MM.1S (cell line): ENCODE results near the gene EBF3.

Experiments
- DNase-seq: peaks from one replicate; pipeline ENCODE4 v3.0.0-alpha.2; 2015
- H2AFZ ChIP-seq: fragments of 300-600 bp; sonication (generic); 2 replicates; pipeline ENCODE4 v1.6.0; 2016; ENCODE audit warnings: antibody characterized with exemption, low read length
- H3F3A ChIP-seq: fragments of 300-600 bp; sonication (generic); 2 replicates; pipeline ENCODE4 v1.6.1; 2016; ENCODE audit warnings: mild to moderate bottlenecking, antibody characterized with exemption, low read length, moderate library complexity, mixed read lengths; ENCODE audit not compliant: insufficient read depth
- H3K27ac ChIP-seq: fragments of 300-600 bp; sonication (generic); 2 replicates; pipeline ENCODE4 v1.5.1; 2016; ENCODE audit warnings: mild to moderate bottlenecking, low read length
- H3K27me3 ChIP-seq: fragments of 300-600 bp; sonication (generic); replicated peaks from 2 replicates; pipeline ENCODE4 v1.6.0; 2016; ENCODE audit warnings: low read length; ENCODE audit not compliant: insufficient read depth
- H3K36me3 ChIP-seq: fragments of 300-600 bp; sonication (generic); replicated peaks from 2 replicates; pipeline ENCODE4 v1.6.1; 2016; ENCODE audit warnings: mild to moderate bottlenecking, low read length, mixed read lengths; ENCODE audit not compliant: insufficient read depth
- H3K4me1 ChIP-seq: fragments of 300-600 bp; sonication (generic); 2 replicates; pipeline ENCODE4 v1.6.1; 2016; ENCODE audit warnings: low read length, mixed read lengths
- H3K4me2 ChIP-seq: fragments of 300-600 bp; sonication (generic); 2 replicates; pipeline ENCODE4 v1.6.0; 2016; ENCODE audit warnings: low read depth, low read length
- H3K4me3 ChIP-seq: fragments of 300-600 bp; sonication (generic); 2 replicates; pipeline ENCODE4 v1.5.1; 2016; ENCODE audit warnings: low read length, mixed read lengths
- H3K79me2 ChIP-seq: fragments of 300-600 bp; sonication (generic); 2 replicates; pipeline ENCODE4 v1.6.1; 2016; ENCODE audit warnings: mixed run types, low read length, mixed read lengths
- H3K9ac ChIP-seq: fragments of 300-600 bp; sonication (generic); 2 replicates; pipeline ENCODE4 v1.6.1; 2016; ENCODE audit warnings: low read length, mixed read lengths
- H3K9me2 ChIP-seq: fragments of 300-600 bp; sonication (generic); replicated peaks from 2 replicates; pipeline ENCODE4 v1.6.1; 2016; ENCODE audit warnings: mild to moderate bottlenecking, low read length, mixed read lengths; ENCODE audit not compliant: insufficient read depth
- H3K9me3 ChIP-seq: fragments of 300-600 bp; sonication (generic); replicated peaks from 2 replicates; pipeline ENCODE4 v1.6.1; 2016; ENCODE audit warnings: mild to moderate bottlenecking, low read length, mixed read lengths; ENCODE audit not compliant: insufficient read depth
- H4K20me1 ChIP-seq: fragments of 300-600 bp; sonication (generic); 2 replicates; pipeline ENCODE4 v1.6.1; 2016; ENCODE audit warnings: mild to moderate bottlenecking, low read length, moderate library complexity, mixed read lengths; ENCODE audit not compliant: insufficient read depth
- CTCF ChIP-seq: fragments of 300-600 bp; sonication (generic); IDR thresholded peaks from 2 replicates; pipeline ENCODE4 v1.5.1; 2016; ENCODE audit warnings: antibody characterized with exemption, low read length, mixed read lengths
- EZH2 ChIP-seq: fragments of 300-600 bp; sonication (generic); optimal IDR thresholded peaks from 2 replicates; pipeline ENCODE3; 2017; ENCODE audit warnings: low read depth, mild to moderate bottlenecking, antibody characterized with exemption, low read length, mixed read lengths
- EZH2phosphoT487 ChIP-seq: fragments of 300-600 bp; sonication (generic); IDR thresholded peaks from 2 replicates; pipeline ENCODE4 v1.6.1; 2018; ENCODE audit warnings: antibody characterized with exemption, low read length

Gene EBF3

GRCh38 chr10:129966370-129966888, 2.4 kb upstream of the EBF3 start:
- no peak for TF ChIP-seq EZH2phosphoT487
- TF ChIP-seq CTCF: no peak
- no peak for TF ChIP-seq EZH2
- H3K27ac ChIP-seq: no peak overlapping the region
- no peak for DNase-seq
- H3K27me3 ChIP-seq: no peaks in the 10 kb centered on the region; the same call in 1 of the 2 replicates
- H4K20me1 ChIP-seq: no peaks in the 10 kb centered on the region
- H3K9me2 ChIP-seq: no peaks in the 10 kb centered on the region
- no peaks in the 10 kb centered on the region for H3K4me1 ChIP-seq
- no peaks in the 10 kb centered on the region for H3K36me3 ChIP-seq
- H3K9ac ChIP-seq: no peak overlapping the region
- H2AFZ ChIP-seq: no peak overlapping the region
- no peaks in the 10 kb centered on the region for H3K79me2 ChIP-seq
- H3K9me3 ChIP-seq: no peaks in the 10 kb centered on the region
- no peak overlapping the region for H3K4me2 ChIP-seq
- no peaks in the 10 kb centered on the region for H3F3A ChIP-seq
- H3K4me3 ChIP-seq: no peak overlapping the region

DNA sequence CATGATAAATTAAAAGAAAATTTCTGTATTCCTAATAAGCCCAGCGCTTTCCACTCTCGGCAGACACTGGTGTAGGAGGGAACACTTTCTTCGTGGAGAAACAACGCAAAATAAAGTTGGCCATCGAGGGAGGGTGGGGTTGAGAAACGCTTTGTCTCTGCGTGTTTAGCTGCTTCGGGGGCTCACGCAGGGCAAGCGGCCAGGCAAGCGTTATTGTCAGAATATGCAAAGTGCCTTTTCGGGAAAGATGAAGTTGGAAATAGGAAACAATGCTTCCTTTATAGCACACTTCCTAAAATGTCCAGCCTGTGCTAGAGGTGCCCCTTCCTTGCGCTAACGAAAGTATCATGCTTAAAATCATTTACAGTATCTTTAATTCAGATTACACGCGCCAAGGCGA, 1.9 kb upstream of the EBF3 start:
- H3K4me2 ChIP-seq: no peak overlapping the region
- no peaks in the 10 kb centered on the region for H3K9me2 ChIP-seq
- no peaks in the 10 kb centered on the region for H3K79me2 ChIP-seq
- H3K9me3 ChIP-seq: no peaks in the 10 kb centered on the region
- H3K9ac ChIP-seq: no peak overlapping the region
- H4K20me1 ChIP-seq: no peaks in the 10 kb centered on the region
- TF ChIP-seq CTCF: no peak
- TF ChIP-seq EZH2phosphoT487: no peak
- no peak for TF ChIP-seq EZH2
- H3K4me3 ChIP-seq: no peak overlapping the region
- no peaks in the 10 kb centered on the region; the same call in 1 of the 2 replicates for H3K27me3 ChIP-seq
- no peaks in the 10 kb centered on the region for H3K36me3 ChIP-seq
- DNase-seq: no peak
- no peak overlapping the region for H2AFZ ChIP-seq
- no peaks in the 10 kb centered on the region for H3F3A ChIP-seq
- H3K27ac ChIP-seq: no peak overlapping the region
- H3K4me1 ChIP-seq: no peaks in the 10 kb centered on the region

- H3F3A ChIP-seq: no peaks in the 10 kb centered on the region
- H3K9me3 ChIP-seq: no peaks in the 10 kb centered on the region
- H3K4me3 ChIP-seq: no peak overlapping the region
- no peak overlapping the region for H3K9ac ChIP-seq
- H3K36me3 ChIP-seq: no peaks in the 10 kb centered on the region
- H2AFZ ChIP-seq: no peak overlapping the region
- DNase-seq: no peak
- H3K4me1 ChIP-seq: no peaks in the 10 kb centered on the region
- H3K27me3 ChIP-seq: no peaks in the 10 kb centered on the region; the same call in 1 of the 2 replicates
- H3K79me2 ChIP-seq: no peaks in the 10 kb centered on the region
- no peak overlapping the region for H3K4me2 ChIP-seq
- H3K9me2 ChIP-seq: no peaks in the 10 kb centered on the region
- no peaks in the 10 kb centered on the region for H4K20me1 ChIP-seq
- TF ChIP-seq EZH2phosphoT487 (no peak), CTCF (no peak), EZH2 (no peak)
- H3K27ac ChIP-seq: no peak overlapping the region
These were observed 1.3 kb upstream of the EBF3 start for GRCh38 chr10:129965425-129965808.
